ENCODE measurements around the gene UCHL3. TPM values are rescaled to one million over a fixed set of nuclear protein-coding genes. Genes with fewer than 3 reads are reported as not detected.

Gene UCHL3
- total and polyA plus RNA-seq, 2 of the 4 experiments (the other 2 are of a cell fraction) = 63.8 to 68.3 TPM

DNA sequence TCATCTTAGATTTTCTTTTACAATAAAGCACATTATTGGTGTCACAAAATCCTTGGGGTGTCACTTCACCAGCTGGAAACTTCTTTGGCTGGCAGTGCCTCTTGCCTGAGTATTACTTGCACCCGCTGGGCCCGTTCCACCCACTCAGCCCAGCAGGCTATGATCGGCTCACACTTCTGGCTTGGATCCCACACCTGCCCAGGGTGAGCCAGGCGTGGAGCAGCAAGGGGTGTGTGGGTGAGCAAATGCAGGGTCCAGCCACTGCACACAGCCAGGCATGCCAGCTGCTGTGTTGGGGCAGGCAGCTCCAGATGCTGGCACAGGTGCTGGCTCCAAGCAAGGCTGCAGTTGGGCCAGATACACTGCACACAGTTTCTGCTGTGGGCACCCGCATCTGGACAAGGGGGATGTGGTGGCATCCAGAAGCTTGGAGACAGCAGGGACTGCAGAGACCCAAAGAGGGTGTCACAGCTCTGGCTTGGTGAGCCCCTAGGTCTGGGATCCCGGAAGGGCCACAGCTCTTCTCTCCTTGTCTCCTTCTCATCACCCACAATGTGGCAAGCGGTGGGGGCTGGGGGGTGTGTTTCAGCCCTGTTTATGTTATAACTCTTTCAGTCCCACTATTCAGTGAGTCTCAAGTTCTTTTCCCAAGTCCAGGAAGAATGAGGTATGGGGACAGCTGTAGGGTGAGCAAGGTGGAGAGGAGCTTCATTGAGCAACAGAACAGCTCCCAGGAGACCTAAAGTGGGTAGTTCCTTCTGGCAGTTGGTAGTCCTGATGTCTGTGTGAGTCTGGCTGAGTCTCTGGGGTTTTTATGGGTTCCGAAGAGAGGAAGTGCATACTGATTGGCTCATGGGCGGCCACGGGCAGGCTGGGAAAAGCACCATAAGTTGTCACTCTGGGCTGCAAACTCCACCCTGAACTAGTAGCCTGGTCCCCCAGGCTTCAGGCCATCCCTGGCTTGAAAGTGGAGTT lies 42.3 kb upstream of the UCHL3 start:
- no peaks in the 10 kb centered on the region for H4K20me1 ChIP-seq (ENCODE audit: insufficient read depth, low read length)
- no peak overlapping the region for H3K56ac ChIP-seq (ENCODE audit: extremely low read depth, insufficient read depth, low read length)
- 93% methylated on average over 3 of the region's 10 CpGs; no CpG with 5 or more reads in 1 of the 2 experiments for WGBS, 2 experiments (ENCODE audit: extremely low coverage in 2 of 2, insufficient read length in 1 of 2)
- H4K91ac ChIP-seq (ENCODE audit: insufficient read depth, low read depth, low read length) = no peak overlapping the region
- H3K18ac ChIP-seq (ENCODE audit: low read depth, low read length) = no peak overlapping the region
- H2AK5ac ChIP-seq (ENCODE audit: low read depth, low read length) = no peak overlapping the region
- H2BK5ac ChIP-seq (ENCODE audit: low read depth, low read length, poor library complexity, severe bottlenecking) = no peak overlapping the region
- no peak overlapping the region for H3K4ac ChIP-seq (ENCODE audit: low read depth, low read length)
- in situ Hi-C loops (cut with MboI; ENCODE audit: low sequenced_read_pairs) (no loop called here), dilution Hi-C loops (cut with HindIII; ENCODE audit: low sequenced_read_pairs, unreplicated experiment) (no loop called here), intact Hi-C loops (cut with micrococcal nuclease) (no loop called here)
- ATAC-seq (ENCODE audit: low read depth) = no peak
- H3K79me1 ChIP-seq (ENCODE audit: low read depth in 1 of 2, low read length in 2 of 2) = no peaks in the 10 kb centered on the region
- no peaks in the 10 kb centered on the region for H3K36me3 ChIP-seq (ENCODE audit: control insufficient read depth, insufficient read depth, low read length)
- no peak for TF ChIP-seq ELK1 (IDR thresholded peaks at IDR 0.05; ENCODE audit: borderline replicate concordance, low read depth, low read length)
- no peak for TF ChIP-seq RCOR1 (IDR thresholded peaks at IDR 0.05; ENCODE audit: insufficient replicate concordance, low read length)
- no peak for TF ChIP-seq MAZ (IDR thresholded peaks at IDR 0.05; ENCODE audit: borderline replicate concordance, low read depth, low read length)
- no peak overlapping the region for H4K8ac ChIP-seq (ENCODE audit: low read depth in 2 of 2, low read length in 2 of 2)
- CTCF ChIA-PET = no interaction called here
- H3K27ac ChIP-seq (ENCODE audit: insufficient read depth, low read length) = no peak overlapping the region
- DNase-seq = no peak
- H3K23ac ChIP-seq (ENCODE audit: low read depth, low read length) = no peak overlapping the region
- no peaks in the 10 kb centered on the region for H3K4me1 ChIP-seq (ENCODE audit: control insufficient read depth, insufficient read depth, low read length)
- no peak overlapping the region for H3K9ac ChIP-seq (ENCODE audit: low read depth, low read length)
- no peak overlapping the region for H2BK20ac ChIP-seq (ENCODE audit: low read depth, low read length)
- H2BK15ac ChIP-seq (ENCODE audit: low read depth, low read length) = no peak overlapping the region
- H2AK9ac ChIP-seq (replicated peaks; ENCODE audit: low read depth, low read length, poor library complexity) = no peak overlapping the region
- no peak overlapping the region for H4K5ac ChIP-seq (ENCODE audit: low read depth, low read length)
- BruUV-seq (replicated peaks) = no TSS peak
- no peak overlapping the region for H3K4me3 ChIP-seq (ENCODE audit: insufficient read depth, low read depth, low read length)
- H3K14ac ChIP-seq (replicated peaks; ENCODE audit: low read depth, low read length) = no peak overlapping the region
- no peak overlapping the region for H2BK120ac ChIP-seq (ENCODE audit: low read depth, low read length)
- POLR2A ChIA-PET (ENCODE audit: unreplicated experiment) = no interaction called here
- H3K27me3 ChIP-seq (ENCODE audit: control insufficient read depth, insufficient read depth, low read length) = no peaks in the 10 kb centered on the region
- H3K9me1 ChIP-seq (ENCODE audit: insufficient read depth, low read length) = no peaks in the 10 kb centered on the region
- H3K9me3 ChIP-seq (ENCODE audit: control insufficient read depth, insufficient read depth, low read length) = no peaks in the 10 kb centered on the region
- no peak overlapping the region for H2AFZ ChIP-seq (replicated peaks; ENCODE audit: low read length, poor library complexity)
- no peak overlapping the region for H3K4me2 ChIP-seq (ENCODE audit: low read depth, low read length)
